Epidermal melanocyte (primary cell): ENCODE results near the gene CCNY.
"Not testable (repeated sequence)": the region's sequence is repeated elsewhere in the genome, so short reads cannot be mapped to it uniquely, and the experiment has no call there.

ENCODE experiments used
- DNase-seq: peaks from one replicate; pipeline ENCODE4 v3.0.0; 2011; ENCODE audit warnings: low spot score; ENCODE audit not compliant: insufficient read length

The CCNY gene

DNA sequence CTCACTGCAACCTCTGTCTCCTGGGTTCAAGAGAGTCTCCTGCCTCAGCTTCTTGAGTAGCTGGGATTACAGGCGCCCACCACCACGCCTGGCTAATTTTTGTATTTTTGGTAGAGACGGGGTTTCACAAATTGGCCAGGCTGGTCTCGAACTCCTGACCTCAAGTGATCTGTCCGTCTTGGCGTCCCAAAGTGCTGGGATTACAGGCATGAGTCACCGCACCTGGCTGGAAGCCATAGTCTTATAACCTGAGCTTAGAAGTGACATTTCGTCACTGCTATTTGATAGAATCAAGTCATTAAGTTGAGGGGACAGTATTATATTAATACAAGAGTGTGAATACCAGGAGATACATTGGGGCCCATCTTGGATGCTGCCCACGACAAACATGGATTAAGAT, 17.9 kb downstream of the CCNY start:
- not testable (repeated sequence) for DNase-seq

- no peak for DNase-seq
These were observed 19.8 kb downstream of the CCNY start for GRCh38 chr10:35355971-35356724.

DNA sequence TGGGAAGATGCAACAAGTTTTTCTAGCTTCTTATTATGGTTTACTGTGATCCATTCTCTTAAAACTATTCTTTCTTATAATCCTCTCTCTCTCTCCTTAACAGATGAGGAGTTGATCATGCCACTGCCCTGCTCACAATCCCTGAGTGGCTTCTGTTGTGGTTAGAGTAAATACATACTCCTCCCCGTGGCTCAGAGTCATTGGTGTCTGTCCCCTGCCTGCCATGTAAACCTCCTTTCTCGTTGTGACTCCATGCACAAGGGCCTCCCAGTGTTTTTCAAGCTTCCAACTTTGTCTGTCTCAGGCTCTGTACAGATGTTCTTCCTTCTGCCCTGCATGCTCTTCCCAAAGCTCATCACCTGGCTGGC, 20.4 kb downstream of the CCNY start:
- DNase-seq: no peak

GRCh38 chr10:35359056-35359455, 22.7 kb downstream of the CCNY start:
- no peak for DNase-seq

DNA sequence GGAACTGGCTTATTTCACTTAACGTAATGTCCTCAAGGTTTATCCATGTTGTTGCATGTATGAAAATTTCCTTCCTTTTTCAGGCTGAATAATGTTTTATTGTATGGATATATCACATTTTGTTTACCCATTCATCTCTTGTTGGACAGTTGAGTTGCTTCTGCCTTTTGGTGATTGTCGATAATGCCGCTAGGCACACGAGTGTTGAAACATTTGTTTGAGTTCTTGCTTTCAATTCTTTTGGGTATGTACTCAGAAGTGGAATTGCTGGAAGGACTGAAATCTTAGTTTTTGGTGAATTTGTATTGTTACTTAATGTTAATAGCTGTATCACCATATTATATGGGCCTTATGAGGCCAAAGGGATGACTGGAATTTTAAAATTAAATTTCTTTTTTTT, 23.6 kb downstream of the CCNY start:
- DNase-seq: no peak

DNA sequence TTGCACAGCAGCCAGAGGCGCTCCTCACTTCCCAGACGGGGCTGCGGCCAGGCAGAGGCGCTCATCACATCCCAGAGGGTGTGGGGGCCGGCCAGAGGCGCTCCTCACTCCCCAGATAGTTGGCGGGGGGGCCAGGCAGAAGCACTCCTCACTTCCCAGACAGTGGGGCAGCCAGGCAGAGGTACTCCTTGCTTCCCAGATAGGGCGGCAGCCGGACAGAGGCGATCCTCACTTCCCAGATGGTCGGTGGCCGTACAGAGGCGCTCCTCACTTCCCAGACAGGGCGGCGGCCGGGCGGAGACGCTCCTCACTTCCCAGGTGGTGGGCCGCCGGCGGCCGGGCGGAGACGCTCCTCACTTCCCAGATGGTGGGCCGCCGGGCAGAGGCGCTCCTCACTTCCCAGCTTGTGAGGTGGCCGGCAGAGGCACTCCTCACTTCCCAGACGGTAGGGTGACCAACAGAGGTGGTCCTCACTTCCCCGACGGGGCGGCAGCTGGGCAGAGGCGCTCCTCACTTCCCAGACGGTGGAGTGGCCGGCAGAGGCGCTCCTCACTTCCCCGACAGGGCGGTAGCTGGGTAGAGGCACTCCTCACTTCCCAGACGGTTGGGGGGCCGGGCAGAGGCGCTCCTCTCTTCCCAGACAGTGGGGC, 26.5 kb downstream of the CCNY start:
- DNase-seq: no peak

- DNase-seq: no peak
These were observed 27.3 kb downstream of the CCNY start for GRCh38 chr10:35363587-35363986.

- no peak for DNase-seq
These were observed 28.5 kb downstream of the CCNY start for GRCh38 chr10:35364808-35365207.

DNA sequence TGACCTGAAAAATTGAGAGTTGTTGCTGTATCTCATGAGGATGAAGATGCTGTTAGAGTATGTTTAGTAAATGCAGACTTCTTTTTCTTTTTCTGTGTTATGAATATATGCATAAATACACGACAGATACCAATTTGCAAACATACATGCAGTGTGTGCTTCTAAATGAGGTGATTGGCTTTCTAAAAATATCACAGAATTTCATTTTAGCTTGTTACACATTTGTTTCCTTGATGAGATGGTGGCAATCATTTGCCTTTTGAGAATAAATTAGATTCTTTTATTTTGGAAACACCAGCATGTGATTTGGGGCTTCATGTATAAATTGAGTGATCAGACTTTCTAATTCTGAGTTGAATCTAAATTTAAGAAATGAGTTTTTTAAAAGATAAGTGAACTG, 29.7 kb downstream of the CCNY start:
- no peak for DNase-seq

- no peak for DNase-seq
These were observed 31.0 kb downstream of the CCNY start for GRCh38 chr10:35367107-35367859.

DNA sequence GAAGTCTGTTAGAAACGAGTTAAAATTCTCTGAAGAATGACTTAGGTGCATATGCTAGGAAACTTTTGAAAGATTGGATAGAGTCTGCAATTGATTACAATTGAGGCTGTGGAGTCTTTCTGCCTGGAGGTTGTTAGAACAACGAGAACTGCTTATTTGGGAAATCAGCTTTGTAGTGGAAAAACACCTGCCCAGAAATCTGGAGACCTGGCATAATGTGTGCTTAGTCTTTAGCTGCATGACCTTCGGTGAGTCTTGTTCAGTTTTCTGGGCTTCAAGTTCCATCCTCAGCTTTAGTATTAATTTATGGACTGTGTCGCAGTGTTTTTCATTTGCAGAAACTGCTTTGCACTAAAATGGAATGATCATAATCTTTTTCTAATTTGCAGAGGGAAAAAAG, 31.7 kb downstream of the CCNY start:
- no peak for DNase-seq

DNA sequence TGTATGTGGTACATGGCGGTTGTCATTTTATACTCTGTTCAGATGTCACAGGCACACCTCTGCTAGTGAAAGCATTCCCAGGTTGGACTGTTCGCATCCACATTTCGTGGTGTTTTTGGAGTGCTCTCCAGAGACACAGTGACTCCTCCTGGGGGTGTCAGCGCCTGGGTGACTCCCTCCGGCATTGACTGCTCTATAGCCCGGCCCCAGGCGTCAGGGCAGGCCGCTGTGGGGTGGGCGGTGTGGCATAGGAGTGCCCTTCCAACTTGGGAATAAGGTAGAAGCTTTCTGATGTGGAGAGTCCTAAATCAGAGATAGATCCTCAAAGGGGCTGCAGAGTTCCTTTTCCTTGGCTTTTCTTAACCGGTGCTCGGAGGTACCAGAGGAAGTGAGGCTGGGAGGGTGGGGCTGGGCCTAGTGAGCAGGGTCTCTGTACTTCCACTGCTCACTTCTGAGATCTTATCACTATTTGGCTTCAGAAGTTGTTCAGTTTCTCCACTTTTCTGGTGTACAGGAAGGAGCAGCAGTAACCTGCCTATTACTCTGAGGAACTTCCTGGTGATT, 32.3 kb downstream of the CCNY start:
- DNase-seq: no peak

DNA sequence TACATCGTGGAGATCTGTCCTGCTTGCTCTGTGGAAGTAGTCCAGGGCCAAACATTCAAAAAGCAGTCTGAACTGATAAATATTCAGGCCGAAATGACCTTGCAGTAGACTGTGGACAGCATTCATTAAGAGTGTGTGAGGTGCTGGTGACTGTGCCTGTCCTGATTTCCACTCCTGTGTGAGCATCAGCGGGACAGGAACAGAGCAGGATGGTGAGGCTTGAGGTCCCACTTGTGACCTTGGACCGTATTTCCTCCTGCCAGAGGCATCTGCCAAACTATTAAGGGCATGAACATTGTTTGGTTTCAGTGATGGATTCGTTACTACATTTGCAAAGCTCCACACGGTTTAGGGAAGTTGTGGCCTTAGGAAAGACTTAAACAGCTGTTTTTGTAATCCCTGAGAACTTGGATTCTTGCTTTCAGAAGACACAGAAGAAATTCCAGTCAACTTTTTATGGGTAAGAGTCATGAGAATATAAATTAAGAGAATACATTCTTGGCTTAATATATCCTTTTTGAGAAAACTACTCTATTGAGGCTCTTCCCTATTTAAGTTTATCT, 32.8 kb downstream of the CCNY start:
- DNase-seq: no peak

DNA sequence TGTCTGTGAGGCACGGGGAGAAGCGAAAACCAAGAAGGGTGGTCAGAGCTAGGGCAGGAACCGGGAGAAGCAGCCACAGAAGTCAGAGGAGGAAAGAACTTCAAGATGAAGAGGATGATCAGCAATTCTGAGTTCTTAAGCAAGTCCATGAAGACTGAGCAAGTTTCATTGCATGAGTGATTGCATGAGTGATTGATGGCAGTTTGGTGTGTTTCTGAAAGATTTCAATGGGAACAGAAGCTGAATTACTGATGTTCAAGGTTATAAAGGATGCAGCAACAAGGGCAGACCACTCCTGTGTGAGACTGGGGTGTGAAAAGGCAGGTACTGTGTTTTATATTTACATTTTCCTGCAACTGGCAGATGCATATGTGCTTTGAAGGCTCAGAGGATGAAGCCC, 35.4 kb downstream of the CCNY start:
- DNase-seq: no peak

DNA sequence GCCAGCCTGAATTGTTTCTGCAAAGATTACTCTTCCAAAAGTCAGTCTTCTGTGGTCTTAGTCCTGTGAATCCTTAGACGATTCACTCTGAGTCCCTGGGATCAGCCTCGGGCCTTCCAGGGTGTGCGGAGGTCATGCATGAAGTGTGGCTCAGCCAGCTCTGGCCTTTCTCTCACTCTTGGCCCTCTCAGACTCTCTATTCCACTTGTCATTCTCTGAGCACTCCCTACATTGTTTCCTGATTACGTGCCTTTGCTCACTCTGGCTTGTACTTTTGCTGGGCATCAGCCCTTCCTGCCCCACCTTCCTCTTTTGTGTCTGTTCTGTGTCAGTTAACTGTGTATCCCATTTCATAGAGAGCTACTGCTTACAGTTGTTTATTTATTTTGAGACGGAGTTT, 36.0 kb downstream of the CCNY start:
- DNase-seq: no peak

DNA sequence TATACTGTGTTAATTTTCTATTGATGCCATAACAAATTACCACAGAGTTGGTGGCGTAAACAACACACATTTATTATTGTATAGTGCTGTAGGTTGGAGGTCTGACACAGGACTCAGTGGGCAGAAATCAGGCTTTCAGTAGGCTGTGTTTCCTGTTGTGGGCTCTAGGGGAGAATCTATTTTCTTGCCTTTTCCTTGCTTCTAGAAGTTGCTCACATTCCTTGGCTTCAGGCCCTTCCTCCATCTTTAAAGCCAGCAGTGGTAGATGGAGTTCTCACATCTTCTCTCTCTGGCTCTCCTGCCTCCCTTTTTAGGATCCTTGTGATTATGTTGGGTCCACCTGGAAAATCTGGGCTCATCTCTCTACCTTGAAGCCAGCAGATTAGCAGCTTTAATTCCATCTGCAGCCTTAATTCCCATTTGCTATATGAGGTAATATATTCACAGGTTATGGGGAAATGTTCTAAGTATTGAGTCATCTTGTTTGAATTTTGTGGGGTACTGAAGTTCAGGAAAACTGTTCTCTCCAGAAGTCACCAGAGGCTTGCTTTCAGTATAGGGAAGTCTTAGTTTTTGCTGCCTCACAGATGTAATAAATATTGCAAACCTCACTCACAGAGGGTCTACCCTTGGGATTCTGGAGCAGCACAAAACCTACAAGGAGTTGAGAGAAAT, 38.9 kb downstream of the CCNY start:
- DNase-seq: no peak

DNA sequence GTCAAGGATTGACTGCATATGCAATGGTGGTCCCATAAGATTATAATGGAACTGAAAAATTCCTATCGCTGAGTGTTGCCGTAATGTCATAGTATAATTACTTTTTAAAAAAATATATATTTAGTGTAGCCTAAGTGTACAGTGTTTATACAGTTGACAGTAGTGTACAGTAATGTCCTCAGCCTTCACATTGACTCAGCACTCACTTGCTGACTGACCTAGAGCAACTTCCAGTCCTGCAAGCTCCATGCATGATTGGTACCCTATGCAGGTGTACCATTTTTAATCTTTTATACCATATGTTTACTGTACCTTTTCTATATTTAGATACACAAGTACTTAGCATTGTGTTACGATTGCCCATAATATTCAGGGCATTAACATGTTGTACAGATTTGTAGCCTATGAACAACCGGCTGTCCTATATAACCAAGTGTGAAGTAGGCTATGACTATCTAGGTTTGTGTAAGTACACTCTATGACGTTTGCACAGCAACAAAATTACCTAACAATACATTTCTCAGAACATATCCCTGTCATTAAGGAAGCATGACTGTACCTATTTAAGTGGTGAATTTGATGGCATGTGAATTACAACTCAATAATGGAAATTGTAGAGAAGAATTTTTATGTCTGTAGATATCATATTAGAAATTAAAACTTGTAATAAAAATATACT, 40.9 kb downstream of the CCNY start:
- DNase-seq: no peak

DNA sequence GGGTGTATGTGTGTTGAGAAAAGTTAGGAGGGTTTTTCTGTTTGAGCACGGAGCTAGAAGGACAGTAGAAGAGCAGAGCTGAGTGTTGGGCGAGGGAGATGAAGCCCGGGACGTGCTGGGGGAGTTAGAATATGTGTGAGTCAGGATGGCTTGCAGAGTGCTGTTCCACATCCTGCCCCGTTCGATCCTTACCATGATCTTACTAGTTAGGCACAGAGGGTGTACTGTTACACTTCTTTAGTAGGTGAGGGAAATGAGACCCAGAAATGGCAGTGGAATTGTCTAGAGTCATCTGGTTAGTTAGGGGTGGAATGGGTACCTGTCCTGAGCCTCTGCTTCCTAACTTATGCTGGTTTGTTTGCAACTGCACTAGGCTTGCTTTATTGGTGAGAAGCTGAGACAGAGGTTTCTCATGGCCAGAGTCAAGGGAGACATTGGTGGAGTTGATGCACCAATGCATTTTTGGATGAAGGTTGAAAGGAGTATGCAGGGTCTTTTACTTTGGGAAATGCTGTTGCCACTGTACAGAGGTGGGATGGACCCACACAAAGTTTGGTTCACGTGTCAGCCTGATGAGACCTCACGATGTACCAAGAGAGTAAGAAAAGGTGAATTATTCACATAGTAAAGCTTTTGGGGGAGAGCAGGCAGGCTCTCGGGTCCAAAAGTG, 42.4 kb downstream of the CCNY start:
- DNase-seq: no peak

- DNase-seq: no peak
These were observed 43.2 kb downstream of the CCNY start for GRCh38 chr10:35379226-35380137.
